Prostate gland (tissue), 2 donors: Measurements from ENCODE around the gene FNDC3B.

Experiments
- CTCF ChIP-seq, 4 experiments: fragments of 200-600 bp in 2 of 4; fragments of 450-650 bp in 2 of 4; sonication (generic) in 2 of 4; IDR thresholded peaks; 1 replicate in 3 of 4; 2 replicates in 1 of 4; pipeline ENCODE4 v1.5.1; 2016 to 2019; ENCODE audit warnings: antibody characterized with exemption in 4 of 4, mild to moderate bottlenecking in 2 of 4, moderate library complexity in 2 of 4
- POLR2A ChIP-seq: fragments of 450-650 bp; IDR thresholded peaks from one replicate; pipeline ENCODE4 v1.6.1; 2016; ENCODE audit warnings: antibody characterized with exemption, mild to moderate bottlenecking
- POLR2AphosphoS5 ChIP-seq: sonication (generic); formaldehyde crosslinking; IDR thresholded peaks from one replicate; pipeline ENCODE4 v1.6.1; 2017; ENCODE audit warnings: antibody characterized with exemption

GRCh38 chr3:172074032-172074431 is 34.7 kb downstream of the FNDC3B start:
- TF ChIP-seq CTCF (IDR thresholded peaks at IDR 0.05) (no peak), POLR2A (no peak), POLR2AphosphoS5 (no peak)
